ENCODE results near the gene SNX33.

GRCh38 chr15:75620841-75621391 is 26.8 kb upstream of the SNX33 start:
- TF ChIP-seq CTCF (IDR thresholded peaks at IDR 0.05; ENCODE audit: insufficient read depth, low read depth, low read length) = peak; percentile 4
- TF ChIP-seq EZH2 (IDR thresholded peaks at IDR 0.05; ENCODE audit: insufficient read depth, low read length) = no peak

Data from astrocyte (in vitro differentiated cells and primary cell).